GM11168 (cell line): Measurements from ENCODE around the gene HFE.

ENCODE experiments used
- in situ Hi-C: fragments of 300-500 bp; cut with MboI; formaldehyde crosslinking; loops from one replicate; pipeline ENCODE4 v1.12.0; 2022; ENCODE audit warnings: low sequenced_read_pairs; ENCODE audit not compliant: unreplicated experiment

The HFE gene

GRCh38 chr6:26128013-26128771 lies 41.0 kb downstream of the HFE start:
- in situ Hi-C loops = loop anchor here (5.0 to 10.0 kb wide), 2 partner anchors 1707 to 1764 kb away; a partner anchor contains a TSS

GRCh38 chr6:26129656-26130055 lies 42.4 kb downstream of the HFE start:
- in situ Hi-C loops = loop anchor here (5.0 to 10.0 kb wide), 2 partner anchors 1705 to 1763 kb away; a partner anchor contains a TSS

GRCh38 chr6:26130581-26131249 lies 43.5 kb downstream of the HFE start:
- in situ Hi-C loops = no loop called here

DNA sequence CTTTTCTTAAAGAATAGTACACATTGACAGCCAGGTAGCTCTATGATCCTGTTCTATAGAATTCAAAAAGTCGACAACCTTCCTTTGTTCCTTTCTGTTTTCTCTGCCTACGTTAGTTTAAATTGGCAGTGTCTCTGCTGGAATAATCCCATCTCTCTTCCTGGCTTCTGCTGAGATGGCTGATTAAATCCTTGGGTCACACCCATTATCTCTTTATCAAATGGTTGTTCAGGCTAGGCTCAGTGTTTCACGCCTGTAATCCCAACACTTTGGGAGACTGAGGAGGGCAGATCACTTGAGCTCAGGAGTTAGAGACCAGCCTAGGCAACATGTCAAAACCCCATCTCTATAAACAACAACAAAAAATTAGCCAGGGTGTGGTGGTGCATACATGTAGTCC lies 44.4 kb downstream of the HFE start:
- in situ Hi-C loops = no loop called here

DNA sequence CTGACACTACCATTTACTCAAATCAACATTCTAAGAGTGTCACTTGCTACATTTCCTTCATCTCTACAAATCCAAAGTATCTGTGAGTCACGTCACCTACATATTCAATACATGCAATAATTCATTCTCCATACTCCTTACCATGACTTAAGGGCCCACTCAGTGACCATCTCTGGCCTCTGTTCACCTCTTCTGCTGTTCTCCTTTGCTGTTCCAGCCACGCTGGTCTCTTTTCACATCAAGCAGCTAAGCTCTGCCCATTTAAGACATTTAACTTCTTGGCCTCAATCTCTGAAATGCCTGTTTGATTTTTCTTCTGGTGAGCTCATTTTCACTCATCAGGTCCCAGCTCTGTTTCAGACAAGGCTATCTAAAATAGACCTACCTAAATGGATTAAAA lies 46.5 kb downstream of the HFE start:
- in situ Hi-C loops = no loop called here

GRCh38 chr6:26136321-26136720 lies 49.1 kb downstream of the HFE start:
- in situ Hi-C loops = no loop called here

DNA sequence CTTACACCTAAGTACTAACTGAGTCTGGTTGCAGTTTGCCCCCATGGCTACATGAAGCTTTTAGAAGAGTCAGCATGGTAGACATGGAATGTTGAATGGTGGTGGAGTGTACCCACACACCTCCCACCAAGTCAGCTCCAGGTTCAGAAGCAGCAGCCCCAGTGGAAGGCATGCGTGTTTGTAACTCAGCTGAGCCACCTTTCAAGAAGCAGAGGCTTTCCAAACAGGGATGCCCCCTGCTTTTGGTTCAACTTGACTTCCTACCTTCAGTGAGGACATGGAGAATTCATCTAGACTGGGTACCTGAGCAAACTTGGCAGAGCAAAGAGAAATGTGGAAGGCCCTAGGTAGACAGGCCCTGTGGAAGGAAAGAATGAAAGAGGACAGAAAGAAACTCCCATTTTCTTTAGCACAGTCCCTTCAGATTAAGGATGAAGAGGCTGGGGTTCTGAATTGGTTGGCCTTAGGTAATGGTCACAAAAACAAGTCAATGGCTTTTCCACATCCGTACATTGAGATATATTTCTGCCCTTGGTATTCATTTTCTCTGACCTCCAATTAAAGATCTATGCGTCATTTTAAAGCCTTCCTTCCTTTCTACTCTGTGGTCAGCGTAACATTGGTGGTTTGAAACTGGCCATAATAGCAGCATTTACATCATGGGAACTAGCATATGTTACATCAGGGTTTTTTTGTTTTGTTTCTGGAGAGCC lies 53.2 kb downstream of the HFE start:
- in situ Hi-C loops = no loop called here

DNA sequence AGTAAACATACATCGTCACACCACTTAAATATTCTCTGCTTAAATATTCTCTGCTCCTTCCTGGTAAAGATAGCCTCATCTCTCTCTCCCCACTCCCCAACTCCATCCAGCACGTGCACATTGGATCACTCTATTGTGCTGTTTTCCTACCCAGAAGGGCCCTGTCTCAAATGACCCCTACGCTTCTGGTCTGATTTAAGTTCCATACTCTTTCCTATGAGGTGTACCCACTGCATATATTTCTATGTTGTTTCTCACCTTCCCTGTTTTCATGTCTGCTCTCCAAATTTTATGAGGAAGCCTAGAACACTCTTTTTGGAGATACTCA lies 53.7 kb downstream of the HFE start:
- in situ Hi-C loops = no loop called here

- in situ Hi-C loops = no loop called here
Measured at GRCh38 chr6:26141378-26141904, 54.2 kb downstream of the HFE start.

DNA sequence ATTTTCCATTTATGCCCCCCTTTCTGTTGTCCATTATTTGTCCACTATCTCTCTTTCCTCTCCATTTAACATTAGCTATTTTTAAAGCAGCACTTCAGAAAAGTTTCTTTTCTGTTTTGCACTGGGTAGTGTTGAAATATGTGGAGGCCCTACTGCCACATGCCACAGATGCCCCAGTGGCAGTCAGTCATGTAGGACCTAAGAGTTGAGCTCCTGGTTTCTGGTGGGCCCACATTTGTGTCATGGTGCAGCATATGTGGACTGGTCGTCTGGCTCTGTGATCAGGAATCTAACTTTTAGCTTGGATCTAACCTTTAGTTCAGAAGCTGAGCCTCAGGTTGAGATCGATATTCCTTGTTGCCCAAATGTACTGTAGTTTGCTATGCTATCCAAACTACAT lies 54.8 kb downstream of the HFE start:
- in situ Hi-C loops = no loop called here
